Measurements from ENCODE around the gene SLC17A9.

- TF ChIP-seq EZH2 (IDR thresholded peaks at IDR 0.05; ENCODE audit: low read depth) (no peak), CTCF (conservative IDR thresholded peaks at IDR 0.05) (no peak)
These were observed 41.6 kb upstream of the SLC17A9 start for GRCh38 chr20:62910777-62911497.

Measured in PC-9 (cell line).